CD4-positive, alpha-beta T cell treated with Interleukin-10 for 1 hour (primary cell): Measurements from ENCODE around the gene GRIN2A.

Source experiments
- DNase-seq: peaks from one replicate; pipeline ENCODE4 v3.0.0-alpha.2; 2020

Gene GRIN2A

DNA sequence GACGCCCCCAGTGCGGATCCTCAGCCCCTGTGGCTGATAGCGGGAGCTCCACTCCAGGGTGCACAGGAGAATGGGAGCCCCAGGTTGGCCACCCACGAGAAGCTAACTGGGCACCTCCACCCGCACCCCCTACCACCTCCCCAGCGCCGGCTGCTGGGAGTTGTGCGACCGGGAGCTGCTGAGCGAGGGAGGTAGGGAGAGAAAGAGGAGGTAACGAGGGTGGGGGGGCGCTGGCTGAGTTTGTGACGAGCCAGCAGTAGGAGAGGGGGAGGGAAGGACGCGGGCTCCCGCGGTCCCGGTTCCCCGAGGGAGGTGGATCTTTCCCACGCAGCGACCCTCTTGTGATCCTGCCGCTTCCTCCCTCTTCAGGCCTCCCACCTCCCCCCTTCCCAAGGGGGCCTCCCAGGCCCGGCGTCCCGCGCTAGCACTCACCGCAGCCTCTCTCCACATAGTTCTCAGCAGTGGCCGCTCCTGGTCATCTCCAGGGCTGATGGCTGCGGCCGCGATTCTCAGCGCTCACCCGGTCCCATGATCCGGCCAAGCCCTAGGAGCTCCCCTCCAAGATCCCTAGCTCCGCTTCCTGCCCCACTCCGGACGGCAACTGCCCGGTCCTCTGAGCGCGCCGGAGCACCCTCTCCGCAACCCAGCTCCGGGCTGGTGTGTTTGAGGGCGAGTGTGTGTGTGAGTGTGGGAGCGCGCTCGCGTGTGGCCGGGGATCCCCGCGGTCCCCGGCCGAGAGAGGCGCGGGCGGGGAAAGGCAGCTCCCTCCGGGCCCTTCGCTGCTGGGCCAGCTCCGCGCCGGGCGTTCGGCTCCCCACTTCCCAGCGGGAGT, at the start of gene GRIN2A:
TSS of gene GRIN2A (minus strand) at position 207 of the 832 bp plus-strand sequence. CDS start 2,017 bp downstream, outside the sequence.
- DNase-seq: no peak

DNA sequence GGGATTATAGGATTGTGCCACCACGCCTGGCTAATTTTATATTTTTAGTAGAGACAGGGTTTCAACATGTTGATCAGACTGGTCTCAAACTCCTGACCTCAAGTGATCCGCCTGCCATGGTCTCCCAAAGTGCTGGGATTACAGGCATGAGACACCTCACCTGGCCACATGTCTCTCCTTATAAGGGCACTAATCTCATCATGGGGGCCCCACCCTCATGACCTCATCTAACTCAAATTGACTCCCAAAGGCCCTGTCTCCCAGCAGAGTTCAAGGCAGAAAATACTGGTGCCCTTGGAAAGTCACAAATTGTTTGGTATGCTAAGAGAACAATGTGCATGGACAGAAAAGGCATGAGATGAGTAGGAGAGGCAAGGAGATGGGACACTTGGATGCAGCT, 49.3 kb upstream of the GRIN2A start:
- no peak for DNase-seq

DNA sequence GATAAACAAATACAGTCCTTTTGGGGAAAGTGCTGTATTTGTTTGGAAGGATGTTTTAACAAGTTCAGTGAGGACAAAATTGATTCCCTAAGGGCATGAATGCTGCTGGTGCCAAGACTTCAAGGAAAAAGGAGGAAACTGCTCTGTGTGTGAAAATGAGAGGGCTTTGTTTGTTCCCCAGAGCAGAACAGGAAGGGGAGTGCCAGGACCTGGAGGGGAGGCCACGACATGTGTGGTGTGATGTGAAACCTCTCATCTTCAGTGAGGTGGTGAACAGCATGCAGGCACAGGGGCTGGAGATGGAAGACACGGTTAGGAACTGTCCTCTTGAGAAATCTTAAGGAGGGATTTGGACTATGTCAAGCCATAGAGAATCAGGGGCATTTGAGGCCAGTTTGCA, 46.6 kb upstream of the GRIN2A start:
- DNase-seq: no peak

DNA sequence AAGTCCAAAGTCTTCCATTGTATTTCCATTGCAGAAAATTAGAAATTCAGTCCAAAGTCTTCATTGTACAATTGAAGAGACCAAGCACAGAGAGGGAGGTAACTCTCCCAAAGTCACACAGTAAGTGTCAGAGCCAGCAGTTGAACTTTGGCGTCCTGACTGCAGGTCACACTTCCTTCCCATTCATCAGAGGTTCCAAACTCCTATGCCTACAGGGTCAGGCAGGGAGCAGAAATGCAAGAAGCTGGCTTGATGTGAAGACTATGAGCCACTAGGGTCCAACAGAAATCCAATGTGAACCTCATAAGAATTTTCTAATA, 44.7 kb upstream of the GRIN2A start:
- DNase-seq: no peak

DNA sequence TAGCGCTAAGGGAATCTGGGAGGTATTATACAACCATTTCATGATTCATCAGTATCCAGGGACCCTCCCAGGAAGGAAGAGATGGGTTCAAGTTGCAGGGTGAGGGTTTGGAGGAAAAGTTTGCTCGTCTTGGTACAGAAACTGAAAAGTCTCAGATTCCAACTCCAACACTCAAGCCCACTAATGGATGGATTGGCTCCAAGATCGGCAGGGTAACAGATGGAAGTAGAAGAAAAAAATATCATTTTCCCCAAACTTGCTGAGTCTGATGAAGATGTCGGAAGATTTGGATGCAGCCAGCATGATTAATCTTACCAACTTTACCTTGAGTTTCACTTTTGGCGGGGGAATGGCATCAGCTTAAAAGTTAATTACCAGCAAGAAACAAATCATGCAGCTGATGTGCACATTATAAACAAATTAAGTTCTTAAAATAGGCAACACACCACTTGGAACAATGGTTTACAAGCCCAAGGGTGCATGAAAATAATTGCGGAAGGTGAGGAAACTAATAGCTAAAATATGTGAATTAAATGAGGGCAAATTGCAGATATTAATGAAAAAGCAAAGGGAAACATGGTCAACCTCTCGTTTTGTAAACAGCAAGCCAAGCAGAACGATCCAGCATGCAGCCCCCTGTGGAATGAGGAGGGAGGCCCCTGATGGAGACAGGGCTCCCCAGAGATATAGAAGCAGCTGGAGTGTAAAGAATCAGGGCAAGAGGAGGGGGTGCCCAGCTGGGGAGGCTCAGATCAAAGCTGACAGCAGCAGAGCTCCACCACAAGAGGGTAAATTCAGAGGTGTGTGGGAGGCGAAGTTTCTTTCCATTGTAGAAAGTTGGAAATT, 44.1 kb upstream of the GRIN2A start:
- no peak for DNase-seq

DNA sequence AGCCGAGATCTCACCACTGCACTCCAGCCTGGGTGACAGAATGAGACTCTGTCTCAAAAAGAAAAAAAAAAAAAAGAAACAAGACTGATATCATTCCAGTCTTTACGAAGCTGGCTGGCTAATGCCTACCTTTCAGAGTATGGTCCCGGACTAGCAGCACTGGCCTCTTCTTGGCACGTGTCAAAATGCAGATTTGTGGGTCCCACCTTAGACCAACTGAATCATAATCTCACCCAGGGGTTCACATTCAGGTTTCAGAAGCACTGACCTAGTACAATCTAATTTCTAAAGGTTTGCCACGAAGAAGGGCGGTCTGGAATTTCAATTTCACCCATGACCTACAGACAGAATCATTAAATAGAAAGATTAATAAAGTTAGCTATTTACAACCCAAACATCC, 43.4 kb upstream of the GRIN2A start:
- DNase-seq: no peak

DNA sequence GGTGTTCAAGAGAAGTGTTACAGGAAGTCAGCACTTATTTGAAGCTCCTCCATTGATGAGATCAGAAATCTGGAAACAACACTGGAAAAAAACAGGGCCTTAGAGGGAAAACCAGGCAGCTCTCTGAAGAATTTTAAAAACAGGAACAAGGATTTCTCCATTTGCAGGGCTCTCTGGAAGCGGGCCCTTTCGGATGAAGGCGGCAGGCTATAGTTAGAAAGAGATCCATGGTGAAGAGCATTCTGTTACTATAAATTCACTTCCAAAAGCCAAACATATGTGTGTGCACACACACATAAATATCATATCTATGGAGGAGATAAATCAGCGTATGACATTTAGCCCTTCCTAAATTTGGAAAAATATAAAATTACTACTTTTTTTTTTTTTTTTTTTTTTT, 42.6 kb upstream of the GRIN2A start:
- DNase-seq: no peak

DNA sequence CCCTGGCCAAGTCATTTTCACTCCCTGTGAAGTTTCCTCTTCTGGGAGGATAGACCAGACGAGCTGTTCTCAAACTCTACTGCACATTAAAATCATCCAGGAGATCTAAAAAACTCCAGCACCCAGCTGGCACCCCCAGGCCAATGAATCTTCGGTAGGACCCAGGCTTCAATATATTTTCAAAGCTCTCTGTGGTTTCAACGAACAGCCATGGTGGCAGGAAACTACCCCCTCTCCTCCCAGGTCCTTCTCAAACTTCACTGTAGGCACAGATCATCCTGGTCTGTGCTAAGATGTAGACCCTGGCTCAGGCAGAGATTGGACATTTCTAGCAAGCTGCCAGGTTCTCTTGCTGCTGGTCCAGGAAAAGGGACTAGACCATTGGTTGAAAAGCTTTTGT, 38.7 kb upstream of the GRIN2A start:
- no peak for DNase-seq

DNA sequence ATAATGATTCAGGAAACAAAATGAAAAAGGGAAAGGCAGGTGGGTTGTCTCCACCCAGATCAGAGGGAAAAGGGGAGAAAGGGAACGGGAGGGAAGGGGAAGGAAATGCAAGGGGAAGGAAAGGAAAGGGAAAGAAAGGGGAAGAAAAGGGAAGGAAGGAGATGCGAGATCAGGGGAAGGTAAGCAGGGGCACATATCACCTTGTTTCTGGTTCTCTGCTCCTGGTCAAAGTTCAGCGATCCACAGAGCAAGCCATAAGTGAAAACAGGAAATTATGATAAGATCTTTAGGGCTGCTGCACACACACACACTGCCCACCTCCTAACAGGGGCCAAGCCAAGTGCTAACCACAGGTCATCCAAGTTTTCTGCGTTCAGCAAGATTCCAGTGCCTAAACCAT, 37.5 kb upstream of the GRIN2A start:
- no peak for DNase-seq

DNA sequence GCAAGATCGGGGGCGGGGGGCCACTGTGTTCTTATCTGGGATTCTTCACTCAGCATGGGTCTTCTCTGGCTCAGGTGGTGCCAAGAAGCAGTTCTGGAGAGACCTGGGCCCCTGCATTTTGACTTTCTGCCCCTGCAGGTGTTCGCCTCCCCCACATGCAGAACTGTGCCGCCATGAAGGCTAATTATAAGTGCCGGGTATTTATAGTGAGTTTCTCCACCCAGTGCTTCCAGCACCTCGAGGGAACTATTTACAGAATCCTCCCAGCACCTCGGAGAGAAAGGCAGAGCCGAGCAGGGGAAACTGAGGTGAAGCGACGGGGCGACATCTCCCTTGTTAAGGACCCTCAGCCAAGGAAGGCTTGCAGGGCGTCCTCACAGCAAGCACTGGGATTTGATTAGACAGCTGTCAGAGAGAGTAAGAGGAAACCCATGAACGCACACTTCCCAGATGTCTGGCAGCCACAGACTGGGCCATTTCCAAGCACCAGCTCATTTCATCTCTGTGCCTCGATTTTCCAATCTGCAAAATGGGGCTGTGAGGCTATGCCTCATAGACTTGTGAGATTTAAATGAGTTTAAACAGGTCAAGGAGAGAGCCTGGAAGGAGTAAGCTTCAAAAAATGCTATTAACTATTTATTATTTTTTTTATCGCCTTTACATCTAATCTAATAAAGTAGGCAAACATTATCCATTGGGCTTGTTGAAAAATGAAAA, 36.4 kb upstream of the GRIN2A start:
- DNase-seq: no peak

DNA sequence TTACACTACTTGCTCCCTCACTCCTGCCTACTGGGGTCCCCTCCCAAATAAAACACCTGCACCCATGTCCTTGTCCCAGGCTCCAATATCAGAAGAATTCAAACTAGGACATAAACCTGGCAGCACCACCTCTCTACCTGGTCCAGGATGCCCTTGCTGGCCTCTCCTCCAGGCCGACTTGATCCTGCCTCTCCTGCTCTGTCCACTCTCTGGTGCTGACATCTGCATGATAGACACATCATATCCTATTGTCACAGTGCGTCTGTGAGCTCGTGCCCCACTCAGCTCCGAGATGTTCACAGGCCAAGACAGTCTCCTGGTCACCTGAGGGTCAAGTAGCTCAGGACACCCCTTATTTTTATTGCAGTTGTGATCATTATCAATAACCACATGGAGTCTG, 31.5 kb upstream of the GRIN2A start:
- DNase-seq: no peak

DNA sequence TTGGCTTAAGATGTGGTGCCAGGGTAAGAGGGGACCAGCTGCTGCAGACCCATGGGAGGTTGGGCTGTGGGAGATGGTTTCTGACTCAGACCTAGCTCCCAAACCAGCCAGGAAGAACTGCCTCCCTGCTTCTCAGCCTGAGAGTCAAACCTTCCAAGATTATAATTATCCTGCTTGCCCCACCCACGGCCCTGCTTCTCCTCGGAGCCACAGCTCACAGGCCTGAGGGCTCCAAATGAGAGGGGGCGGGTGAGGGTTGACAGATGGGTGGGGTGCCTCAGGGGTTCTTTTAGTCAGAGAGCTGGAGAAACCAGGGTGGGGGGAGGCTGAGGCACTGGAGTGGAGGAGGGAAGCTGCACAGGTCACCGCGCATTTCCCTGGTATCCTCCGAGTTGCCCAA, 28.7 kb upstream of the GRIN2A start:
- no peak for DNase-seq

DNA sequence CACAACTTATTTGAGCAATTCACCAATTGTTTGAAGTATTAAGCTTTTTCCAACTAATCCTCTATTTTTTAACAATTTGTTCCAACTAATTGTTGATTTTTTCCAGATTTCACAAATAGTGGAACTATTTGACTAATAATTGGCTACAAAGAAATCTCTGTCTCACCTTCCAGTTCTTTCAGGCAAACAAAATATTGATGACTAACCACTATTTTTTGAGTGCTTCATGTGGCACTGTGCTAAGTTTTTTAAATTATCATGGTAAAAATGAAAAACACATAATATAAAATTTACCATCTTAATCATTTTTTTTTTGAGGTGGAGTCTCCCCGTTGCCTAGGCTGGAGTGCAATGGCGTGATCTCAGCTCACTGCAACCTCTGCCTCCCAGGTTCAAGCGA, 24.6 kb upstream of the GRIN2A start:
- DNase-seq: no peak

DNA sequence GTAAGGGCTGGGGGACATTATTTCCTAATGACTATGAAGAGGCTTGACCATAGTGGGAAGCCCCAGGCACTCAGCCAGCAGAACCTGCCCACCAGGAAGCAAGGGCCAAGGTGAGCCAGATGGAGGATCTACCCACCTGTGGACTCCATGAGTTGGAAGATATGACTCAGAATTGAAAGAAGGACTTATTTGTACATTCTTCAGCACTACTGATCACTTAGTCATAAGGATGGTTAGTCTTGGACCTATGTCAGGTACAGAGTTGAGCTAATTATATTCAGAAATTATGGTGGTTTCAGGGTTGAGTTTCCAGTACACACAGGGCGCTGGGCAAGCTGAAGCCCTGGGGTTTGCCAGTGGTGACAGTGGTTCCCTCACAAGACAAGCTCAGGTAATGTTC, 24.0 kb upstream of the GRIN2A start:
- DNase-seq: no peak

DNA sequence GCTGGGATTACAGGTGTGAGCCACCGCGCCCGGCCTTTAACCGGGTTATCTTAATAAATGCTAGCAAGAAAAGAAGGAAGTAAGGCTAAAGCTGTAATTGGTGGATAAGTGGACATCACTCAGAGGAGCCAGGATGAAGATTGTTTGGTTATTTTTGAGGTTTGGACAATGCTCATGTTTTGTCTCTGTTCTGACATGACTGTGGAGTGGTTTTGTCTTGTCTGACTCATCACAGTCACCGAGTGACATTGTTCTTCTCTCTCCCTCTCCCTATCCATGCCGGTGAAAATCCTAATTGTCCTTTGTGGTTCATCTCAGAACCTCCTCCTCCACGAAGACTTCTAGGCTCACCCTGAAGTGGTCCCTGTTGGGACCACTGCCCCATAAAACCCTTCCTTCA, 23.5 kb upstream of the GRIN2A start:
- DNase-seq: no peak

DNA sequence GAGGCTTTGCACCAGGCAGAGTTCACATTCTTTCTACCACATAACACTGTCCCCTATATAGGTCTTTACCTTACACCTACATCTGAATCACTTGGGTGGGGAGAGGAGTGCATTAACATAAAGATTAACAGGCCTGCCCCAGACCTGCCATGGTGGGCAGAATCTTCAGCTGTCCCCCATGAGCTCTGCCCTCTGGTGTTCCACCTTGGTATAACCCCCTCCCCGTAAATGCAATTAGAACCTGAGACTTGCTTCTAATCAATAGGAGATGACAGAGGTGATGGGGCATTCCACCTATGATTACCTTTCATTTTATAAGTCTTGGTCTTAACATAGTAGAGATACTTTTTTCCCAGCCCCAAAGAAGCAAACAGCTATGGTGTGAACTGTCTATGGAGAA, 20.4 kb upstream of the GRIN2A start:
- DNase-seq: no peak

DNA sequence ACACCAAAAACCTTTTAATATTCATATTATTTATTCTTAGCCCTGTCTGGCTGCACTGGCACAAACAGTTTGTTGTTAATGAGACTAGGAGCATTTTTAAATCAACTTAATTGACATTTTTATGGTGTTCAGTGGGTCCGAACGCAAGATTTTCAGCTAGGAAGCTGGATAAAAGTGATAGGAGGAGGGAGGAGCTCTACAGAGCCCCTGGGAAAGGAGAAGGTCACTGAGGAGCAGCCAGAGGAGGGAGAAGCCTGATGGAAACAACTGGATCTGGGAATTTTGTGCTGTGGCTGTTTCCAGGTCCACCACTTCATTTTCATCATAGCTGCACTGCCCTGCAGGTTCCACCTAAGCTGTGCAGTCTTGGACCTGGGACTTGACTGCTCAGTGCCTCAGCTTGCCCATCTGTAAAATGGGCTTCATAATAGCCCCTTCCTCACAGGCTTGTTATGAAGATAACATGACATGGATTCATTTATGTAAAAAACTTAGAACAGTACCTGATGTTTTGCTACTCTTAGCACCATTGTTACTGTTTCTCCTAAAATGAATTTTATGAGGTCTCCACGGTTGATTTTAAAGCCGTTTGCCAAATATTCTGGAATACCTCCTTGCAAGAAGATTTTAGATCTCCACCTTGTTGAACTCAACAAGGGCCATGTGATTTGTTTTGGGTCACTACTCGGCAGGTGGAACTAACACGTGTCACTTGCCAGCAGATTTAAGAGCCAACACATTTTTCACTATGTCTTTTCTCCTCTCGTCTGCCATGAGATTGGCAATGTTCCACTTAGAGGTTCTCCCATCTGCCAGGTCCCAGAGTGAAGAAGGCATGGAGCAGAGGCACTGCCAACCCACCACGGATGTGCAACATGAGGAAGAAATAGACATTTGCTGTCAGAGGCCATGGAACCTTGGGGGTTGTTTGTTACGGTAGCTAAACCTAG, 18.7 kb upstream of the GRIN2A start:
- no peak for DNase-seq

DNA sequence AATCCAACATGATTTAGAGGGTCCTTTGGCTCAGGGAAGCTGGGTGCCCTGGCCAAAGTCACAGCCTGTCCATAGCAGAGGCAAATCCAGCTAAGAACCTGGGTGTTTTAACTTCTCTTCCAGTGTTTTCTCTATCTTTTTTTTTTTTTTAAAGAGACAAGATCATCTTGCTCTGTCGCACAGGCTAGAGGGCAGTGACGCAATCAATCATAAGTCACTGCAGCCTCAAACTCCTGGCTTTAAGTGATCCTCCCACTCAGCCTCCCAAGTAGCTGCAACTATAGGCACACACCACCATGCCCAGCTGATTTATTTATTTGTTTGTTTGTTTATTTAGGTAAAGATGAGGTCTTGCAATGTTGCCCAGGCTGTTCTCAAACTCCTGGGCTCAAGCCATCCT, 14.8 kb upstream of the GRIN2A start:
- DNase-seq: no peak

DNA sequence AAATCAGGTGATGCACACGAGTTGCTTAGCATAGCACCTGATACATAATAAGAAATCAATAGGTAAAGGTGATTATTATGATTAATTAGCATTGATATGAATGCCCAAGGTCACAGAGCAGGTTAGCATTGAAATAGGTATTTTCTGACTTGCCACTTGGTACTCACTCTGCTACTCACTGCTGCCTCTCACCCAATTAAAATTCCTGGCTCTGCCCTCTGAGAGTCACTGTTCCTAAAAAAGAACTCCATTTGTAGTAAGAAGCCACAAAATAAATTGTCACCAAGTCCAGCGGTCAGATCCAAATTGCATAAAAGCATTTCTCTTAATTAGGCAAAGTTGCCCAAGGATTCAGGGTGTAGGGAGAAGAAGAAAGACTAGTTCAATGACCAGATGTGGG, 8.9 kb upstream of the GRIN2A start:
- DNase-seq: no peak

DNA sequence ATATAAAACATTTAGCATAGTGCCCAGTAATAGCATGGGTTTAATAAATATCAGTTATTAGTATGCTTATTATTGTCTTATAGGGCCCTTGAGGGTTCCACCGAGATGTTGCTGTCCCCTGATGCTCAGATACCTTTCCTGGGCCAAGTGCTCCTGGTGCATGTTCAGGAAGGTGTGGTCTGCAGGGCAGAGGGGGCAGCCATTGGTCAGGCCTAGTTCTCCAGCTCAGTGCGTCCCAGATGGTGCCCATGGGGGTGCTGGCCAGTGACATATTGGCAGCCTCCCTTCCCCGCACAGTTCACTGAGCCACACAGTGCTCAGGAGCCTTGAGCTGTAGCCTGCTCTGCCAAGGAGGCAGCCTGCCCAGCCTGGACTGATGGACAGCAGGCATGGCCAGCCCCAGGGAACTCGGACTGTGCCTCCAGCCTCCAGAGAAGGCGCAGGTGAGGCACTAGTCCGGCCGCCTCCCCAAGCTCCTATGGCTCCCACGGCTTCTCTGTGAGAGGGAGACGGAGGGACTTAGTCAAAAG, 7.7 kb upstream of the GRIN2A start:
- no peak for DNase-seq

DNA sequence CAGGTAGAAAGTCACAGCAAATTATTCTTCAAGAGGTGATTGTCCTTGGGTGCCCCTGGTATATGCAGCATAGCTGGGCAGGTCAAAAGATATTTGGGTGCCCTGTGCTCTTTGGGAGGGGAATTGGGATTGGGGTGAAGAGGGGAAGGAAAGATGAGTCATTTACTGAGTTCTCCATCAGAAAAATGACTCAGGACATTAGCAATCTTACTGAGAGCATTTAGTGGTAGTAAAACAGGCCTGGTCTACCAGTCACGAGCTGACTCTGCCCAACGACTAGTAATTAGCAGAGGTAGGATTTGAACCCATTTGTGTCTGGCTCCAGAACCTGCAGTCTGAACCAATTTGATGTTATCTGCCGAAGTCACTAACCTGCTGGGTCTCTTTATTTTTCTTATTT, 6.0 kb upstream of the GRIN2A start:
- no peak for DNase-seq
